IMR-90 (cell line): ENCODE data around the gene POLR1C. TPM values are rescaled to one million over a fixed set of nuclear protein-coding genes. Genes with fewer than 3 reads are reported as not detected.

ENCODE experiments used
- ATAC-seq: fragments of 200-7000 bp; cut with Tn5 transposase; 2 replicates; pipeline ENCODE4 v1.9.1; 2020; ENCODE audit warnings: low read depth, mild to moderate bottlenecking, moderate library complexity
- BruUV-seq: library from RNA; stranded (reverse); fragments of 400-500 nt; replicated peaks from 2 replicates; lab custom pipeline; 2021; lab: Mats Ljungman, UMichigan
- CTCF ChIA-PET: fragments of 300-600 bp; formaldehyde crosslinking; extraction: SDS; loops from one replicate; lab custom pipeline; 2021; ENCODE audit warnings: antibody characterized with exemption; lab: Yijun Ruan, JAX
- POLR2A ChIA-PET: fragments of 300-600 bp; sonication (Branson Sonifier 250); formaldehyde crosslinking; loops from one replicate; lab custom pipeline; 2022; ENCODE audit warnings: antibody characterized with exemption; ENCODE audit not compliant: unreplicated experiment; lab: Charles Lee
- DNase-seq: peaks from one replicate; pipeline ENCODE4 v3.0.0; 2013
- H2AFZ ChIP-seq: replicated peaks from 2 replicates; pipeline ENCODE3; 2013; ENCODE audit warnings: low read length, mild to moderate bottlenecking; ENCODE audit not compliant: poor library complexity
- H2AK5ac ChIP-seq: 2 replicates; pipeline ENCODE4 v1.6.1; 2013; ENCODE audit warnings: low read depth, low read length, inconsistent platforms
- H2AK9ac ChIP-seq: replicated peaks from 2 replicates; pipeline ENCODE3; 2013; ENCODE audit warnings: mild to moderate bottlenecking, low read depth, low read length, moderate library complexity; ENCODE audit not compliant: poor library complexity
- H2BK120ac ChIP-seq: 2 replicates; pipeline ENCODE4 v1.6.1; 2013; ENCODE audit warnings: low read depth, low read length, inconsistent platforms
- H2BK15ac ChIP-seq: 3 replicates; pipeline ENCODE4 v1.6.1; 2013; ENCODE audit warnings: low read depth, low read length, inconsistent platforms
- H2BK20ac ChIP-seq: 2 replicates; pipeline ENCODE4 v1.6.1; 2013; ENCODE audit warnings: low read depth, mild to moderate bottlenecking, inconsistent platforms, low read length, moderate library complexity
- H2BK5ac ChIP-seq: 2 replicates; pipeline ENCODE4 v1.6.1; 2013; ENCODE audit warnings: mild to moderate bottlenecking, low read depth, low read length, inconsistent platforms; ENCODE audit not compliant: poor library complexity, severe bottlenecking
- H3K14ac ChIP-seq: replicated peaks from 2 replicates; pipeline ENCODE4 v1.6.1; 2013; ENCODE audit warnings: low read depth, low read length, inconsistent platforms
- H3K18ac ChIP-seq: 2 replicates; pipeline ENCODE4 v1.6.1; 2013; ENCODE audit warnings: low read depth, low read length, control low read depth
- H3K23ac ChIP-seq: 2 replicates; pipeline ENCODE4 v1.6.1; 2013; ENCODE audit warnings: low read depth, low read length, inconsistent platforms
- H3K27ac ChIP-seq: 2 replicates; pipeline ENCODE4 v1.5.1; 2013; ENCODE audit warnings: mild to moderate bottlenecking, control low read depth, low read length; ENCODE audit not compliant: insufficient read depth
- H3K27me3 ChIP-seq: 2 replicates; pipeline ENCODE4 v1.6.1; 2013; ENCODE audit warnings: low read length; ENCODE audit not compliant: control insufficient read depth, insufficient read depth
- H3K36me3 ChIP-seq: 2 replicates; pipeline ENCODE4 v1.6.1; 2013; ENCODE audit warnings: low read length, mixed read lengths; ENCODE audit not compliant: control insufficient read depth, insufficient read depth
- H3K4ac ChIP-seq: 2 replicates; pipeline ENCODE4 v1.6.1; 2013; ENCODE audit warnings: low read depth, low read length, inconsistent platforms
- H3K4me1 ChIP-seq: 2 replicates; pipeline ENCODE4 v1.6.1; 2013; ENCODE audit warnings: low read length, mixed read lengths; ENCODE audit not compliant: control insufficient read depth, insufficient read depth
- H3K4me2 ChIP-seq: 2 replicates; pipeline ENCODE4 v1.6.1; 2013; ENCODE audit warnings: low read depth, mild to moderate bottlenecking, control low read depth, low read length, moderate library complexity
- H3K4me3 ChIP-seq: 2 replicates; pipeline ENCODE4 v1.5.1; 2013; ENCODE audit warnings: low read depth, mild to moderate bottlenecking, control low read depth, low read length, moderate library complexity; ENCODE audit not compliant: insufficient read depth
- H3K56ac ChIP-seq: 2 replicates; pipeline ENCODE4 v1.6.1; 2013; ENCODE audit warnings: low read length, inconsistent platforms; ENCODE audit not compliant: insufficient read depth; ENCODE audit errors: extremely low read depth
- H3K79me1 ChIP-seq, 2 experiments: 2 replicates each; pipeline ENCODE4 v1.6.1; 2013; ENCODE audit warnings: low read length in 2 of 2, inconsistent platforms in 1 of 2, low read depth in 1 of 2
- H3K9ac ChIP-seq: 2 replicates; pipeline ENCODE4 v1.6.1; 2013; ENCODE audit warnings: low read depth, low read length, control low read depth
- H3K9me1 ChIP-seq: 2 replicates; pipeline ENCODE4 v1.6.1; 2013; ENCODE audit warnings: low read length, inconsistent platforms; ENCODE audit not compliant: insufficient read depth
- H3K9me3 ChIP-seq: 2 replicates; pipeline ENCODE4 v1.6.1; 2013; ENCODE audit warnings: low read length; ENCODE audit not compliant: control insufficient read depth, insufficient read depth
- H4K20me1 ChIP-seq: 2 replicates; pipeline ENCODE4 v1.6.1; 2013; ENCODE audit warnings: low read length, inconsistent platforms; ENCODE audit not compliant: insufficient read depth
- H4K5ac ChIP-seq: 2 replicates; pipeline ENCODE4 v1.6.1; 2013; ENCODE audit warnings: mild to moderate bottlenecking, low read depth, low read length, control low read depth
- H4K8ac ChIP-seq, 2 experiments: 2 replicates each; pipeline ENCODE4 v1.6.1; 2013; ENCODE audit warnings: low read depth in 2 of 2, low read length in 2 of 2, control low read depth in 1 of 2, inconsistent platforms in 1 of 2
- H4K91ac ChIP-seq: 2 replicates; pipeline ENCODE4 v1.6.1; 2013; ENCODE audit warnings: low read depth, low read length, inconsistent platforms; ENCODE audit not compliant: insufficient read depth
- CEBPB ChIP-seq: IDR thresholded peaks from 2 replicates; pipeline ENCODE4 v1.6.1; 2012; ENCODE audit warnings: low read depth, low read length, improper control_type of control experiment
- CHD1 ChIP-seq: IDR thresholded peaks from 2 replicates; pipeline ENCODE4 v1.6.1; 2012; ENCODE audit warnings: low read depth, low read length, improper control_type of control experiment
- ELK1 ChIP-seq: fragments of 150-350 bp; IDR thresholded peaks from 2 replicates; pipeline ENCODE4 v1.6.1; 2016; ENCODE audit warnings: low read depth, mild to moderate bottlenecking, low read length, moderate library complexity, borderline replicate concordance
- FOS ChIP-seq: fragments of 150-350 bp; IDR thresholded peaks from 2 replicates; pipeline ENCODE4 v1.6.1; 2016; ENCODE audit warnings: low read depth, low read length
- MAFK ChIP-seq: IDR thresholded peaks from 2 replicates; pipeline ENCODE4 v1.6.1; 2012; ENCODE audit warnings: low read depth, low read length, improper control_type of control experiment
- MAZ ChIP-seq: IDR thresholded peaks from 2 replicates; pipeline ENCODE4 v1.6.1; 2012; ENCODE audit warnings: low read depth, mild to moderate bottlenecking, low read length, improper control_type of control experiment, moderate library complexity, borderline replicate concordance
- MXI1 ChIP-seq: IDR thresholded peaks from 2 replicates; pipeline ENCODE4 v1.6.1; 2012; ENCODE audit warnings: low read depth, mild to moderate bottlenecking, low read length, moderate library complexity, borderline replicate concordance
- NFE2L2 ChIP-seq: fragments of 150-350 bp; IDR thresholded peaks from 2 replicates; pipeline ENCODE4 v1.6.1; 2016; ENCODE audit warnings: low read depth, mild to moderate bottlenecking, low read length
- POLR2A ChIP-seq: IDR thresholded peaks from 2 replicates; pipeline ENCODE4 v1.6.1; 2012; ENCODE audit warnings: mild to moderate bottlenecking, low read depth, low read length
- RAD21 ChIP-seq: IDR thresholded peaks from 2 replicates; pipeline ENCODE4 v1.6.1; 2012; ENCODE audit warnings: low read length, improper control_type of control experiment
- RCOR1 ChIP-seq: IDR thresholded peaks from 2 replicates; pipeline ENCODE4 v1.6.1; 2012; ENCODE audit warnings: mild to moderate bottlenecking, low read length, improper control_type of control experiment; ENCODE audit not compliant: insufficient replicate concordance
- SMC3 ChIP-seq: fragments of 150-350 bp; IDR thresholded peaks from 2 replicates; pipeline ENCODE4 v1.6.1; 2016; ENCODE audit warnings: low read depth, mild to moderate bottlenecking, antibody characterized with exemption, low read length, moderate library complexity
- USF2 ChIP-seq: fragments of 150-350 bp; IDR thresholded peaks from 2 replicates; pipeline ENCODE4 v1.6.1; 2017; ENCODE audit warnings: mild to moderate bottlenecking, antibody characterized with exemption, low read length, low read depth
- WGBS, 2 experiments: methylation state at CpG; one replicate each; pipeline versions ENCODE4 v1.1.5 to v1.1.7; 2013; ENCODE audit warnings: missing lambda C conversion rate in 2 of 2; ENCODE audit not compliant: insufficient read length in 1 of 2; ENCODE audit errors: extremely low coverage in 2 of 2; 5-methylcytosine and 5-hydroxymethylcytosine counted together
- dilution Hi-C: fragments of 300-500 bp; cut with HindIII; formaldehyde crosslinking; loops from one replicate; pipeline ENCODE4 v1.14.3; 2018; ENCODE audit warnings: low sequenced_read_pairs; ENCODE audit not compliant: unreplicated experiment
- in situ Hi-C: fragments of 300-500 bp; cut with MboI; formaldehyde crosslinking; loops from 3 replicates; pipeline ENCODE4 v1.14.3; 2019; ENCODE audit warnings: low sequenced_read_pairs, inconsistent platforms, mixed read lengths
- intact Hi-C: fragments of 100-400 bp; cut with micrococcal nuclease; formaldehyde crosslinking; loops from 2 replicates; pipeline ENCODE4 v1.10.0; 2022
- polyA plus RNA-seq, 3 experiments: library from polyadenylated mRNA; depleted of rRNA; stranded (reverse); fragments of >200 nt; gene quantifications; 2 replicates each; pipeline ENCODE4 v1.2.3, GENCODE V29; 2012; ENCODE audit warnings: low replicate concordance in 1 of 3
- total RNA-seq: library from RNA; depleted of rRNA; stranded (reverse); fragments of >200 nt; gene quantifications from 2 replicates; pipeline ENCODE4 v1.2.3, GENCODE V29; 2012

Gene POLR1C
- total and polyA plus RNA-seq, 2 of the 4 experiments (the other 2 are of a cell fraction), result 46.1 to 72.6 TPM

GRCh38 chr6:43468240-43468639 lies 48.6 kb upstream of the POLR1C start:
- CTCF ChIA-PET, result no interaction called here
- Histone ChIP-seq H3K23ac (no peak overlapping the region), H4K20me1 (no peaks in the 10 kb centered on the region), H2AK5ac (no peak overlapping the region), H3K4me3 (no peak overlapping the region), H3K9me3 (no peaks in the 10 kb centered on the region), H2BK5ac (no peak overlapping the region), H3K18ac (no peak overlapping the region), H3K27ac (no peak overlapping the region), H4K91ac (no peak overlapping the region), H3K4me1 (no peaks in the 10 kb centered on the region), H3K14ac (no peak overlapping the region), H3K56ac (no peak overlapping the region), H2AFZ (no peak overlapping the region), H2AK9ac (no peak overlapping the region), H3K79me1 (no peaks in the 10 kb centered on the region), H2BK15ac (no peak overlapping the region), H4K8ac (no peak overlapping the region), H4K5ac (no peak overlapping the region), H3K27me3 (peaks cover 22% of the 10 kb centered on the region), H3K9ac (no peak overlapping the region), H2BK20ac (no peak overlapping the region), H2BK120ac (no peak overlapping the region), H3K4ac (no peak overlapping the region), H3K36me3 (no peaks in the 10 kb centered on the region), H3K9me1 (no peaks in the 10 kb centered on the region), H3K4me2 (no peak overlapping the region)
- WGBS, 2 experiments, result no CpG with 5 or more reads among the region's 4 CpGs
- dilution Hi-C loops, result no loop called here
- no peak for DNase-seq
- TF ChIP-seq SMC3 (no peak), CEBPB (no peak), RAD21 (no peak), NFE2L2 (no peak), MXI1 (no peak), ELK1 (no peak), CHD1 (no peak), FOS (no peak), MAZ (no peak), RCOR1 (no peak), USF2 (no peak), POLR2A (no peak), MAFK (no peak)
- in situ Hi-C loops, result no loop called here
- ATAC-seq, result no peak
- POLR2A ChIA-PET, result no interaction called here
- no TSS peak for BruUV-seq
- intact Hi-C loops, result no loop called here
